G401 (cell line): ENCODE measurements around the gene ACTR8. TPM values are rescaled to one million over a fixed set of nuclear protein-coding genes. Genes with fewer than 3 reads are reported as not detected.

Source experiments
- DNase-seq: peaks from one replicate; pipeline ENCODE4 v3.0.0-alpha.2; 2015; ENCODE audit warnings: low spot score
- in situ Hi-C: cut with HindIII; loops from 2 replicates; pipeline ENCODE4 v1.10.0; 2016; ENCODE audit warnings: low sequenced_read_pairs, mixed read lengths
- total RNA-seq: library from RNA; depleted of rRNA; stranded (reverse); fragments of >200 nt; shearing (Covaris generic); gene quantifications from 2 replicates; pipeline ENCODE4 v1.2.3, GENCODE V29; 2014

The ACTR8 gene
- total RNA-seq, 1 experiment from 2014 or later: 41.7 TPM

- peak; percentile 8 for DNase-seq
- in situ Hi-C loops: no loop called here
Measured at GRCh38 chr3:53880396-53881345, 1.3 kb downstream of the ACTR8 start.

- in situ Hi-C loops: no loop called here
- no peak for DNase-seq
Measured at GRCh38 chr3:53865732-53866499, 16.0 kb downstream of the ACTR8 start.

DNA sequence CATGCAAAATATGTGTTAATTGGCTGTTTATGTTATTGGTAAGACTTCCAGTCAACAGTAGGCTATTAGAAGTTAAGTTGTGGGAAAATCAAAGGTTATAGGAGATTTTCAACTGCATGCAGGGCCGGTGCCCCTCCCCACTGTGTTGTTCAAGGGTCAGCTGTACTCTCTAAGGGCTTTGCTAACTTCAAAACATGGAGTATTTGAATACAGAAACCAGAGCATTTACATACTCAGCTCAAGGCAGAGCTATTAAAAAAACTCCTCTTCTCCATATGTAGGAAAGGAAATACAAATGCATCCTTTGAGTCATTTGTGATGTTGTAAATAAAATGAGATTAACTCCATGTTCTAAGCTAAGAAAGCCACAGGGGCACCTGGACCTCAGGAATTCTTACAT is 18.8 kb downstream of the ACTR8 start:
- in situ Hi-C loops: no loop called here
- DNase-seq: no peak

- in situ Hi-C loops: no loop called here
- no peak for DNase-seq
Measured at GRCh38 chr3:53862241-53862640, 19.7 kb downstream of the ACTR8 start.

- in situ Hi-C loops: no loop called here
- DNase-seq: no peak
Measured at GRCh38 chr3:53860196-53860595, 21.8 kb downstream of the ACTR8 start.

GRCh38 chr3:53859178-53859577 is 22.8 kb downstream of the ACTR8 start:
- DNase-seq: no peak
- in situ Hi-C loops: no loop called here

GRCh38 chr3:53858096-53858741 is 23.7 kb downstream of the ACTR8 start:
- in situ Hi-C loops: no loop called here
- DNase-seq: no peak

DNA sequence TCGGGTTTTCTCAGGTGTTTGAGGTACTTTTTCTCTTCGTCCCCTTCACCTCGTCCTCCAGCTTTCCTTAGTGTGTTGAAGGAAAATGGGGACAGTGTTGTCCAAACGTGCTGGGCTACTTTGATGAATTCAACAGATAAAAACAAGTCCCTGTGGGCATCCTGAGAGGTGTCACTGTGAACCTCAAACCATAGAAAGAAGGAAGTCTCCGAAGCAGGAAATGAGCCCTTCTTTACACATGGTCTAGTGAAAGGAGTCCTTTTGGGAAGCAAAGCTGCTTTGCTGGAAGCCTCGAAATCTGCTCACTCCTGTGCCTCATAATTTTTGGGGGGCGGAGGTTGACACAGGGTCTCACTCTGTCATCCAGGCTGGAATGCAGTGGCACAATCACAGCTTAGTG is 25.0 kb downstream of the ACTR8 start:
- in situ Hi-C loops: no loop called here
- DNase-seq: no peak

- DNase-seq: peak; percentile 43
- in situ Hi-C loops: no loop called here
Measured at GRCh38 chr3:53850895-53851294, 31.1 kb downstream of the ACTR8 start.

- DNase-seq: no peak
- in situ Hi-C loops: no loop called here
Measured at GRCh38 chr3:53849916-53850315, 32.0 kb downstream of the ACTR8 start.

DNA sequence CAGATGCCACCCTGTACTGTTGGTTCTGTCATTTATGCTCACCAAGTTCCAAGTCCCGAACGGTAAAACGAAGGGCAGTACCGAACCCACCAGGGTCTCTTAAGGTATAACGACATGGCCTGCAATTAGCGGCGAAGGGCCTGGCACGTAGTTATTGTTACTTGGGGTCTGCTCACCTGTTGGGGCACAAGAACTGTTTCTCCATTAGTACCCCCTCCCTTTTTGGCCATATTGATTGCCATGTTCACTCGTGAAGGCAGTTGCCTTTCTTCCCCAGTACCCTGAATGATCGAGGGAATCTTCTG is 35.1 kb downstream of the ACTR8 start:
- in situ Hi-C loops: no loop called here

DNA sequence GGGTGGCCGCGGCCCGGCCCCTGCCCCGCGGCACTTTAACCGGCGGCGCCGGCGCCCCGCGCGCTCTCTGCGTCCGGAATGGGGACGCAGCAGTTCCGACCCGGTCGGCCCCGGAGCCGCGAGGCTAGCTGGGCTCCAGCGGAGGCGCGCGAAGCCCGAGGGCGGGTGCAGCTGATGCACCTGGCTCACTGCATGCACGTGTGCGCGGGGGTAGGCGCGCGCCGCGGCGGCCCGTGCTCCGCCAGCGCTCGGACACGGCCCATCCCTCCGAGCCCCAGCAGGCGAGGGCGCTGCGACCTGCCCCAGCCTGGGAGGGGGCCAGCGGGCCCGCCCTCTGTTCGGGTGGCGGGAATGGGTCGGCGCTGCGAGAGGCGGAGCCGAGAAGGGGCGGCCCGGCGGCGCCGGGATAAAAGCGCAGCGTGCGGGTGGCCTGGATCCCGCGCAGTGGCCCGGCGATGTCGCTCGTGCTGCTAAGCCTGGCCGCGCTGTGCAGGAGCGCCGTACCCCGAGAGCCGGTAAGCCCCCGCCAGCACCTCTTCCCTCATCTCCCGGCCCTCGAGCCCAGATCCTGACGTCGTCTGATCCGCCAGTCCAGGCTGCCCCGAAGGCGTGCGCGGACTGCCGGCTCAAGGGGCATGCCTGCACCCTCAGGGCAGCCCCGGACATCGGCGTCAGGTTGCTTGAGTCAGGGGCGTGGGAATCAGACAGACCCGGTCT is 35.7 kb downstream of the ACTR8 start, which contains the start of the genes CHDH and IL17RB:
CHDH (minus strand) TSS at position 286 of the 717 bp plus-strand sequence. CDS start 22,411 bp downstream, outside the sequence.
IL17RB (plus strand) TSS at position 435 of the 717 bp plus-strand sequence; CDS start at position 456, 21 bp downstream.
- peak; percentile 66 for DNase-seq
- in situ Hi-C loops: no loop called here

More for the DNA sequence above, 35.1 kb downstream of the ACTR8 start:
- no peak for DNase-seq

DNA sequence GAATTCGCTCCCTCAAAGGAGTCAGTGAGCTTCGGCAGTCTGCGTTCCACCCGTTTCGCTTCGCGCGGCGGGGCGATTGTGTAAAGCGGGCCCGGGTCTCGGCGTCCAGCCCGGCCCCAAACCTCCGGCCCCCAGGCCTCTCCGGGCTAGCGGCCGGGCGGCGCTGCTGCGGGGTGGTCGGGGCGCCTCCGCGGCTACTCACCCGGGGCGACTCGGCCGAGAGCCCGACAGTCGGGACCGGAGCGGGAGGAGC is 36.1 kb downstream of the ACTR8 start:
- no peak for DNase-seq
- in situ Hi-C loops: no loop called here

DNA sequence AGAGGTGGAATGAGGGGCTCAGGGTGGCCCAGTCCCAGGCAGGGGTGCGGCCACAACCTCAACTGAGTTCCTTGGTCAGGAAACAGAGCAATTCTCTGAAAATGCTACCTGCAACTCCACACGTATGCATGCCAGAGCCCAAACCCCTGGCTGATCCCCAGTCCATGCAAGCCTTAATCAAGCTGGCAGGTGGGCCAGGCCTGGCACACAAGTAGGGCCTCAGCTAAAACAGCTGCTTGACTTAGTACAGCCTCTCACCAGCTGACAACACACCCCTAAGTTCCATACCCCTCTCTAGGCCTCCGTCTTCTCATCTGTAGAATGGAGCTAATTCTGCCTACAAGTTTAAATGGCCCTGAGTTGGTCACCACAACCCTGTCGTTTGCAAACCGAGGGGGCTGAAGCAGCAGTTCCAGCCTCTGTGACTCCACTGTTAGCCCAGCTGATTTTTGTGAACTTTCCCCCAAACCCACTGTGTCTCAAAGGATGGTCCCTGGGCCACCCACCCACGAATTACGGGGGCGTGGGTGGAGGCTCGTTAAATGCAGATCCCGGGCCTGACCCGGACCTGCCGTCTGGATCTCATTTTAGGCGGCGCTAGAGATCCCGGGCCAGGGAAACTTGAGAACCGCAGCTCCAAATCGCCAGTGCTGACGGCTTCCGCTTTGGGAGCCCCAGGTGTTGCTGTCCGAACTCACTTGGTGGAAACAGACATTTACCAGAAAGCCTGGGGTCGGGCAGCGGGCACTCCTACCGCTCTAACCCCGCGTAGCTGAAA is 36.7 kb downstream of the ACTR8 start:
- DNase-seq: peak; percentile 69
- in situ Hi-C loops: no loop called here

DNA sequence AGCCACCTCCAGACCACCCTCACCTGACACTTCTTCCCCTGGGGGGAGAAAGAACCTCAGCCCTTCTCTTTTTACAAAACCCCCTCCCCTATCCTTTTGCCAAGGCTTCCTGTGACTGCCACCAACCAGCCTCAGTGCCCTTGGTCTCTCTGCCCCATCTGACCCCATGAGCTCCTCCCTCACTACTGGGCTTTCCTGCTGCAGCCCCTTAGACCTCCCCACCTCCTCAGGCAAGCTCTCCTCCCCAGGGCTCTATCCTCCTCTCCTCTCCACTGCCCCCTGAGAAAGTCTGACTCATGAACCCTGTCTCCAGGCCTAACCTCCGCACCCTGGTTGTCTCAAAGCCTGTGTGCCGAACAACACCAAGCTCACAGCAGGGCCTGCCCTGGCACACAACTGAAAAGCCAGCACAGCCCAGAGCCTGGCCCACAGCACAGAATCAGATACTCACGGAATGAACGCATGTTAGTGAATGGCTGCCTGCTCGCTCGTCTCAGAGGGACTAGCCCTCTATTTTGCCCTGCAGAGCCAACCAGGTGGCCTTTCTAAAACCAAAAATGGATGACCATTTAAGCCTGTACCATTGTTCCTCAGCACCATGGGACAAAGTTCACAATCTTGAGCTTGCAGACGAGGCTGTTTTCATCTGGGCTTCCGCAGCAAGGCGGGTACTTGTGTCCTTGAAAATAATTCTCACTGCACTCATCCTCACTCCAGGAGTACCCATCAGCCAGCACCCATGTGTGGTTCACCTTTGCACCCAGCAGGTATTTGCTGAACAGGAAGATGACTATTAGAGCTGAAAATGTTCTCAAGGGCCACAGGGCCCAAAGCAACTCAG is 37.5 kb downstream of the ACTR8 start:
- DNase-seq: peak; percentile 56
- in situ Hi-C loops: no loop called here

DNA sequence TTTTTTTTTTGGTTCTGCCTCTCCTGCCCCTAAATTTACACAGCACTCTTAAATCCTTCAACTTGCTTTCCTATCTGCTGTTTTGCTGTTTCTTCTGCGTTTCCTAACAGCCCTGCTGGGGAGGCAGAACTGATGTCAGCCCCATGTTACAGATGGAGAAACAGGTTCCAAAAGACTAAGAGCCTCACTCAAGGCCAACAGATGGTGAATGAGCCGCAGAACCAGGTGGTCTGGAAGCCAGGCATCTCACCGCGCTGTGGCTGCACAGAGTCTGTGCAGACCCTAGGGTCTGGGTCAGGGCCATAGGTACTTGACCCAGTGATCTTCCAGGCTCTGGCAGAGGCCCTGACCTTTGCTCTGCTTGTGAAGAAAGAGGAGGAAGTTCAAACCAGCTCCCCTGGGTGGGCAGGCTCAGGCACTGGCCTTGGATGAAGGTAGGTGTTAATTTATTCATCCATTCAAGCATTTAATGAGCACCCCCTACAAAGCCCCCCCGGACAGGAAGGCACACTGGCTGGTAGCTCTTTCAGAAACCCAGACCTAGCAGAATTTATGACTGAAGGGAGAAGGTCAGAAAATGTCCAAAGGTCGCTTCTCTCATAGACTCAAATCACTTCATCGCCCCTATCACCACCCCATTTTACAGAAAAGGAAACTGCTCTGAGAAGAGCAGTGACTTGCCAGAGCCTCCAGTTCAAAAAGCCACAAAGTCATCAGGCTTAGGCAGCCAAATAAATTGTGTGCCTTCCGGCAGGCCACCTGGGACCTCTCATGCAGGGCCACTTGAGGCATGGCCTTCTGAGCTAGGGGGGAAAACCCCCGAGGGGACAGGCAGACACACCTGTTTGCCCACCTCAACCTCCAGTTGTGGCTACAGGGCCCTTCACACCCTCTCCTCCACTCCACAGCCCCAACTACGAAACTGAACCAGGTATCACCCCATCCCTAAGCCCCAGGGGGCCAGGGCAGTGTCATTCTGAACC is 38.5 kb downstream of the ACTR8 start:
- peak; percentile 86 for DNase-seq
- in situ Hi-C loops: no loop called here
